C1 segment of cervical spinal cord (tissue), 14 donors: Measurements from ENCODE around the gene LINGO3.
"Not testable (repeated sequence)": the region's sequence is repeated elsewhere in the genome, so short reads cannot be mapped to it uniquely, and the experiment has no call there.

Experiments used
- DNase-seq, 14 donors: peaks; one replicate each; lab custom pipeline; 2025; lab: John Stamatoyannopoulos, UW

Gene LINGO3

DNA sequence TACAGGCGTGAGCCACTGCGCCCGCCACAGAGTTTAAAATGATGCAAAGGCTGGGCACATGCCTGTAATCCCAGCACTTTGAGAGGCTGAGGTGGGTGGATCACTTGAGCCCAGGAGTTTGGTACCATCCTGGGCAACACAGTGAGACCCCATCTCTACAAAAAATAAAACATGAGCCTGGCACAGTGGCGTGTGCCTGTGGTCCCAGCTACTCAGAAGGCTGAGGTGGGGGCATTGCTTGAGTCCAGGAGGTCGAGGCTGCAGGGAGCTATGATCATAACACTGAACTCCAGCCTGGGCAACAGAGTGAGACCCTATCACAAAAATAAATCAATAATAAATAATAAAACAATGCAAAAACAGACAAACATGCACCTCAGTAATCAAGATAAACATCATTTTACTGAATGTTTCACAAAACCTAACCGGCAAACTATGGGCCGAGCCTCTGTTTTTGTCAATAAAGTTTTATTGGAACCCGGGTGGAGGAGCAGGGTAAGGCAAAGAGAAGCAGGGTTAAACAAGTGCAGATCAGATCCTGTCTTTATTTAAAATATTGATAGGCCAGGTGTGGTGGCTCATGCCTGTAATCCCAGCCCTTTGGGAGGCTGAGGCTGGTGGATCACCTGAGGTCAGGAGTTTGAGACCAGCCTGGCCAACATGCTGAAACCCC is 24.0 kb downstream of the LINGO3 start:
- DNase-seq = no peak

DNA sequence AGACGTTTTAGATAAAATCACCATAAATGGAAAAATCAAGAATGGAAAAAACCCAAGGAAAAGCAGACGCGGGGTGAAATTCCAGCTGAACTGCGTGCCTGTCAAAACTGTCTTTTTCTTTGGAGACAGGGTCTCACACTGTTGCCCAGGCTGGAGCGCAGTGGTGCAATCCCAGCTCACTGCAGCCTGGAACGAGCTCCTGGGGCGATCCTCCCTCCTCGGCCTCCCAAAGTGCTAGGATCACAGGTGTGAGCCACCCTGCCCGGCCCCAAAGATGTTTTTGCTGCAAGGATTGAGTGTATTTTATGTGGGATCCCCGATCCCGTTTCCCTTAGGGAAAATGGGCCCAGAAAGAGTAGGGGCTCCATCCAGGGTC is 25.1 kb downstream of the LINGO3 start:
- DNase-seq = no peak

DNA sequence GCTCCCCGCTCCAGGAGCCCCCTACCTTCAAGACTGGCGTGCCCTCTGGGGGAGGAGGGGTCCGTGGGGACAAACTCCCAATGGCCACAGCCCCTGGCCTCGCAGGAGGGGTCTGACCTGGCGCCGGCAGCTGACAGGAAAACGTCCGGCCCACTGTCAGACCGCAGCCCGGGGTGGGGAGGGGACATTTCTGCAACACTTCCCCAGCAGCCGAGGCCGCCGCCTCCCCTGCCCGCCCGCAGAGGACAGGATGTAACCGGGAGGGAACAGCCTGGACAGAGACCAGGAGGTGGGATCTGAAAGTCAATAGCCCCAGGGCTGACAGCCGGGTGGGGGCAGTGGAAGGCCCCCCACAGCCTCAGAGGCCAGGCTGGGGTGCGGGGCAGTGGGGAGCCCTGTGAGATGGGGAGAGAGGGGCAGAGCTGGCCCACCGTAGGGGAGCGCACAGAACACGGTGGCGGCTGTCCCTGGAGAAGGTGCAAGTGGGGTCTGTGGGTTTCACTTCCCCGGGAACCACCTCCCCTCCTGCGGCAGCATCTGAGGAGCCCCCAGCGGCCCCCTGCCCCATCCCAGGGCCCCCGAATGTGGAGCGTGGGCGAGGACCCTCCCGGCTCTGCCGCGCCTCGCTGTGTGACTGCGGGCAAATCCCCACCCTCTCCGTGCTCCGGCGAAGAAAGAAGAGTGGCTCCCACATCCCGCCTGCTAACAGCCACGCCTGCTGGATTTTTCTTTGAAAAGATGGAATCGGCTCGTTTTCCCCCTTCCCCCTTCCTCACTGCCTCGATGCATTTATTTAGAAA is 25.7 kb downstream of the LINGO3 start, which contains the start of gene PEAK3:
Gene PEAK3 (minus strand): TSS at position 114 of the 800 bp plus-strand sequence. CDS start 1,244 bp downstream, outside the sequence.
- peak in 9 of 14 donors; percentile 13 to 70 (median 52) for DNase-seq

DNA sequence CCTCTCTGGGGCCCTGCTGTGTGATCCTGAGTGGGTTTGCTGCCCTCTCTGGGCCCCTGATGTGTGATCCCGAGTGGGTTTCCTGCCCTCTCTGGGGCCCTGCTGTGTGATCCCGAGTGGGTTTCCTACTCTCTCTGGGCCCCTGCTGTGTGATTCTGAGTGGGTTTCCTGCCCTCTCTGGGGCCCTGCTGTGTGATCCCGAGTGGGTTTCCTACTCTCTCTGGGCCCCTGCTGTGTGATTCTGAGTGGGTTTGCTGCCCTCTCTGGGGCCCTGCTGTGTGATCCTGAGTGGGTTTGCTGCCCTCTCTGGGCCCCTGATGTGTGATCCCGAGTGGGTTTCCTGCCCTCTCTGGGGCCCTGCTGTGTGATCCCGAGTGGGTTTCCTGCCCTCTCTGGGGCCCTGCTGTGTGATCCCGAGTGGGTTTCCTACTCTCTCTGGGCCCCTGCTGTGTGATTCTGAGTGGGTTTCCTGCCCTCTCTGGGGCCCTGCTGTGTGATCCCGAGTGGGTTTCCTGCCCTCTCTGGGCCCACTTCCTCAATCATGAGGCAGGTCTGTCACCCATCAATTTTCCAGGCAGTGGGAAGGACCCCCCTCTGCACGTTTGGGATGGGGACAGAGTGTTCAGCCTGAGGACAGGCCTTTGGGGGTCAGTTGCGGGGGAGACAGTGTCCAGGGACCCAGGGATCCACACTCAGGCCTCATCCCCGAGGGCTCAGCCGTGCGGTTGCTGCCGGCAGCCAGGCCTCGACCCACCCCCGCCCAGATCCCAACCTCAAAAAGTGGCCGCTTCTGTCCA is 26.5 kb downstream of the LINGO3 start:
- DNase-seq = not testable (repeated sequence)

DNA sequence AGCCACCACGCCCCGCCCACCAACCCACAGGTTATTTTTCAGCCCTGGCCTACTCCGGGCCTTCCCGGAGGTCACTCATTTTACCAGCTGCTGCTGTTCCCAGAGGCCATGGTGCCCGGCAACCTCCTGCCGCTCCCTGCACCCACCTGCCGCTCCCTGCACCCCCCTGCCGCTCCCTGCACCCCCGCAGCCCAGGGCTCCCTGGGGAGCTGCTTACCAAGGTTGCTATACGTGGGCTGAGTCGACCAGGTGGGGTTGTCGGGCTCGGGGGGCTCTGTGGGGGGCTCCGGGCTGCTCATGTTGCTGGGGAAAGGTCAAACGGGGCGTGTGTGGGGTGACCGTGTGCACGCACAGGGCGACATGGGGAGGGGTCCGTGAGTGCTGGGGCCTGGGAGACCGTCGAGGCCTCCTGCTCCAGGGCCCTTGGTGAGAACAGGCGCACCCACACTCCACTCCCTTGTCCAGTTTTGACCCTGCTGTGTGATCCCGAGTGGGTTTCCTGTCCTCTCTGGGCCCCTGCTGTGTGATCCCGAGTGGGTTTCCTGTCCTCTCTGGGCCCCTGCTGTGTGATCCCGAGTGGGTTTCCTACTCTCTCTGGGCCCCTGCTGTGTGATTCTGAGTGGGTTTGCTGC is 27.2 kb downstream of the LINGO3 start:
- no peak for DNase-seq

DNA sequence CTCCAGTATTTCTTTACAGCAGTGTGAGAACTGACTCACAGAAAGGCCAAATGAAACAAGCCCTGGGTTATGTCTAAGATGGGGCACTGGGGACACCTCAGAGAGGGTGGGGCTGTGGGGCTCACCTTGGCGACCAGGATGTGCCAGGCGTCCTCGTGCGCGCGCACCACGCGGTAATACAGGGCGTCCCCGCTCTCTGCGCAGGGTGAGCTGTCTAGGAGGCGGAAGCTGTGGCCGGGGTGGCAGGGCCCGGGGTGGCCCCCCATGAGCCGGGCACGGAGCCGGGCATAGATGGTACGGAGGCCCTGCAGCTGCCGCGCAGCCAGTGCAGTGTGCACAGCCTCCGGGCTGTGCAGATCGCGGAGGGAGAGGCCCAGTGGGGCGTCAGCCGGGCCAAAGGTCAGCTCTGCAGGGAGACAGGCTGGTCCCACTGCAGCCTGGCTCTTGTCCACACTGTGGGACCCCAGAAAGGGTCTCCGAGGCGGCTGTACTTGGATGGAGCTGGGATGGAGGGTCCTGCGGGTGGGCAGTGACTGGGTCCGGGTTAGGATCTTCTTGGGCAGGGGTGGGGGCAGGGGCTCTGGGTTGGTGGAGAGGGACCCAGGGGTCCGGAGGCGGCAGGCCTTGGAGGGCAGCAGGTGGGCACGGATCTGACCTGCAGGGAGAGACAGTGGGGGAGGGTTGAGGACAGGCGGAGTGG is 29.3 kb downstream of the LINGO3 start:
- no peak for DNase-seq

DNA sequence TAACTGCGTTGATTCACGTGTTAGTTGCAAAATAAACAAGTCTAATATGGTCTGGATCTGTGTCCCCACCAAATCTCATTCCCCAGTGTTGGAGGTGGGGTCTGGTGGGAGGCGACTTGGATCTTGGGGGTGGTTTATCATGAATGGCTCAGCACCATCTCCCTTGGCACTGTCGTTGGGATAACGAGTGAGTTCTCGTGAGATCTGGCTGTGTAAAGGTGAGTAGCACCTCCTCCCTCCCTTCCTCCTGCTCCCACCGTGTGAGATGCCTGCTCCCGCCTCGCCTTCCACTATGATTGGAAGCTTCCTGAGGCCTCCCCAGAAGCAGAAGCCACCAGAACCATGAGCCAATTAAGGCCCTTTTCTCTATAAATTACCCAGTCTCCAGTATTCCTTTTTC is 30.8 kb downstream of the LINGO3 start:
- no peak for DNase-seq

DNA sequence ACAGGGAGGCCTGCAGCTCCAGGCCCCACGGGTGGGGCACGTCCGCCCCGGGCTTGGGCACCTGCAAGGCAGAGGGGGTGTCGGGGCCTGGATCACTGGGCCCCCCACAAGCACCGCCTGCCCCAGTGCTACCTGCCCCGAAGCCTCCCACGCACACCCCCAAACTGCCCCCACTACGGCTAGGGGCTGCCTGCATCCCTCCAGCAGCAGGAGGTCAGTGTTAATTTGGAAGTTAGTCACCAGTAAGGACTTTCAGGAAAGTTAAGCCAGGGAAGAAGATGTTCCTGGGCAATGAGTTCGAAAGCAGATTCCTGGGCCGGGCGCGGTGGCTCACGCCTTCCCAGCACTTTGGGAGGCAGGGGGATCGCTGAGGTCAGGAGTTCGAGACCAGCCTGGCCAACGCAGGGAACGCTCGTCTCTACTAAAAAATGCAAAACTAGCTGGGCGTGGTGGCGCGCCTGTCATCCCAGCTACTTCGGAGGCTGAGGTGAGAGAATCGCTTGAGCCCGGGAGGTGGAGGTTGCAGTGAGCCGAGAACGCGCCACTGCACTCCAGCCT is 31.4 kb downstream of the LINGO3 start:
- no peak for DNase-seq

DNA sequence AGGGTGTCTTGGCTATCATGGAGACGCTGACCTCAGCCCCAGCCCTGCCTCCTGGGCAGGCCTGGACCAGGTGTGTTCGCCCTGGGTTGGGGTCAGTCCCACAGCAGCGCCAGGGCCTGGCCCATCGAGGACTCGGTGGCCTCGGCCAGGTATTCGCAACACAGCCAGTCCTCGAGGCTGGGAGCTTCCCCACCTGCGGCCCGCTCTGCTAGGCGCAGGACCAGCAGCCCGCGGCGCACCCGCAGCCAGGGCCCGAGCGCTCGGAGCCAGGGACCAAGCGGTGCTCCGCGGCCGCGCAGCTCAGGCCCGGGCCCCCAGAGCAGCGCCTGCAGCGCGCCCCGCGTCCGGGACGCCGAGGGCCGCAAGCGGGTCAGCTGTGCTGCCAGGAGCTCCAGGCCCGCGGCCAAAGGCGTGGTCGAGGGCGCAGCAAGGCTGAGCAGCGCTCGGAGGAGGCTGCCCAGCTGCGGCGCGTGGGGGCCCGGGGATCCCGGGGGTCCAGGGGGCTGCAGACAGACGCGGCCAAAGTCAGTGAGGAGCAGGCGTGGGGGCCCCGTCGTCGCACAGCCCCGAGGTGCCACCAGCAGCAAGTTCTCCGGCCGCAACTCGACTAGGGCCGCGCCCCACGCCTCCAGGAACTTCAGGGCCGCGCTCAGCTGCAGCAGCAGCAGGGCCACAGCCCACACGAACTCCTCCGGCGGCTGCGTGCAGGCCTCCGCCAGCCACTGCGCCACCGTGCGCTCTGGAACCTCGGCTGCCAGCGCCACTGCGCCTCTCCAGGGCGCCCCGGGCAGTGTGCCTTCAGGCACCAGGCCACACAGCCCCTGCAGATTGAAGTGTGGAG is 32.1 kb downstream of the LINGO3 start:
- no peak for DNase-seq

DNA sequence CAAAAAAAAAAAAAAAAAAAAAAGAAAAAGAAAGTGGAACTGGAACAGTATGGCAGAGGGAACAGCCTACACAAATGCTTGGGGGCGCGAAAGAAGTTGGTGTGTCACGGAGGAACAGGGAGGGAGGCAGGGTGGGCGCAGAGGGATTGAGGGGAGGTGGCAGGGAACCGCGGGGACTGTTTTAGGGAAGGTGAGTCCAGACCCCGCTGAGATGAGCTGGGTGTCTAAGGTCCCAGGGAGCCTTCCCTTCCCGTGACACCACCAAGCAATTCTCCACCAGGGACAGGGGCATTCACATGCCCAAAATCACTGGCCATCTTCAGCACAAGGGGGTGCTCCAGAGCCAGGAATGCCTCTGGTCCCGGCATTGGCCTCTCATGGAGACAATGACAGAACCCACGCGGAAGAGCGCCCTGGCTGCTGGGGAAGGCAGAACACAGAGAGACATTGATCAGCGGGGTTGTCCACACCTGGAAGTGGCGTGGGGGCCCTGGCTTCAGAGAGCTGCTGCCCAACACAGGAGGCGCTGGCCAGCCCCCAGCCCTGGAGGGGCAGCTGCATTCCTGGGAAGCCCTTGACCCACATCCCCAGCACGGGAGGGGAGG is 32.9 kb downstream of the LINGO3 start:
- peak in 9 of 14 donors; percentile 49 to 73 (median 58) for DNase-seq

DNA sequence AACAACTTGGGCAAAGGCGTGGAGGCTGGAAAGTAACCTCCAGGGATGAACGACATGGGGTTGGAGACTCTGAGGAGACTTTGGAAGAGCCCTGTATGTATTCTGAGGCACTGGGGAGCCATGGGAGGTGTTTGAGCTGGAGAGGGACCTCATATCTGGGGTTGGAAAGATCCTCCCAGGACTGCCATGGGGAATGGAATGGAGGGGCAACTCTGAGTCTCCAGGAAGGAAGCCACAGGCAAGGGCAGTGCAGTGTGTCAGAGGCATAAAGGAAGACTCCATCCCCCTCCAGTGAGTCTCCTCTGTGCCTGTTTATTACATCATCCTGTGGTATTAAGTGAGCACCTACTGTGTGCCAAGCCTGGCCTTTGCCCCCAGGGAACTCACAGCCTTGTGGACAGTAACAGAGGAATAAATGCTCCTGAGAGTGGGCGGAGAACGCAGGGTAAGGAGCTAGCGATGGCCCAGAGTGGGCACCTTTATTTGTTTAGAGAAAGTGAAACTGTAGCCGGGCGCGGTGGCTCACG is 33.7 kb downstream of the LINGO3 start:
- no peak for DNase-seq

DNA sequence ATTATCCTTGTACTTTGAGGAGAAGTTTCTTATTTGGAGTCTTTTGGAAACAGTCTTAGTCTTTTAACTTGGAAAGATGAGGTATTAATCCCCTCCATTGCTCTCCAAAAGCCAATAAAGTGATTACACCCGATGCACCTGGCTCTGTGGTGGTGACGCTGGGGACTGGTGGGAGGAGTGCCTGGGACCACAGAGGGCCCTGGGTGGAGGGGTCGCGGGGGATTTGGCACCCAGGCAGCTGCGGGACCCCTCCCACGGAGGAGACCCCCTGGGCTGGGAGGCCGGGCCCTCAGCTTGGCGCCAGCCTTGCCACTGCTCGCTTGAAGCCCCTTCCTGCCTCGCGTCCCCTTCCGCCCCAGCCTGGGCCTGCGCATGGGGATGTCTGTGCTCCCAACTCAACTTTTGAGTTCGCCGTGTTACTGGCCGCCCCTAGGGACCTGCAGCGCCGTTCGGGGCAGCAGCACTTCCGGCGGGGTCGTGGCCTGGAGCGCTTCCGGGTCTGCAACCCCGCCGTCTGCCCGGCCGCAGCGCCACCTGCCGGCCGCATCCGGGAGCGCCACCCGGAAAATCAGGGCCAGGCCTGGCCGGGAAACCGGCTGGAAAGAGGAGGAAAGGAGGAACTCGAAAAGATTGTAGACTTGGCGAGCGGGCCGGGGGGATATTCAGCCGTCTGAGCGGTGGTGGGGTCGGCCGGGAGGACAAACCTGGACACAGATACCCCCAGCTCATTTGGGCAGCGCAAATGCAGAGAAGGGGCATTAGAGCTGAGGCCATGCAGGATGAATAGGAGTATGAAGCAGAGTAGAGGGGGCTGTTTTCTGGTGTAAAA is 34.4 kb downstream of the LINGO3 start:
- DNase-seq = peak in 11 of 14 donors; percentile 21 to 80 (median 35)

DNA sequence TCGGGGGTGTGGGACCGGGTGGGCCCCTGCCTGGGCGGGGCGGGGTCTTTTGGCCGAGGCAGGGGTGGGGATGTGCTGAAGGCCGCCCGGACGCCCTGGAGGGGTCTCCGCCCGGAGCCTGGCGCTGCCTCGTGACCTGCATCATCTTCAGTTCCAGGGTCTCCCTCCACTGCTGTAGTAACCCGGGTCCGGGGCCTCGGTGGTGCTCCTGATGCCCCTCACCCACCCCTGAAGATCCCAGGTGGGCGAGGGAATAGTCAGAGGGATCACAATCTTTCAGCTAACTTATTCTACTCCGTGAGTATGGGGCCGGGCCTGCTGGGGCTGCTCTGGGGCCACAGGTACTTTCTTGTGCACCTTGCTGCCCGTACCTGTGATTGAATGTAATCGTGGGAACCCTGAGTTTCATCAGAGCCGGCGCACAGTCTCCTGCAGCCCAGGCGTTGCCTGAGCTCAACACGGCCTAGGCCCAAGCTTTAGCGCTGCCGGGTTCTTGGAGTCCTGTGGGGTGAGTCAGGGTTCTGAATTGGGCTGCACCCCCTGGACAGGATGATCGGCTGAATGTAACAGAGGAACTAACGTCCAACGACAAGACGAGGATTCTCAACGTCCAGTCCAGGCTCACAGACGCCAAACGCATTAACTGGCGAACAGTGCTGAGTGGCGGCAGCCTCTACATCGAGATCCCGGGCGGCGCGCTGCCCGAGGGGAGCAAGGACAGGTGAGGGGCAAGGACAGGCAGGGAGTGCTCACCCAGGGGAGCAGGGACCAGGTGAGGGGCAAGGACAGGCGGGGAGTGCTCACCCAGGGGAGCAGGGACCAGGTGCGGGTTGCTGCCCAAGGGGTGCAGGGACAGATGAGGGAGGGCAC is 36.5 kb downstream of the LINGO3 start:
- DNase-seq = peak in 2 of 14 donors; percentile 22 to 55

DNA sequence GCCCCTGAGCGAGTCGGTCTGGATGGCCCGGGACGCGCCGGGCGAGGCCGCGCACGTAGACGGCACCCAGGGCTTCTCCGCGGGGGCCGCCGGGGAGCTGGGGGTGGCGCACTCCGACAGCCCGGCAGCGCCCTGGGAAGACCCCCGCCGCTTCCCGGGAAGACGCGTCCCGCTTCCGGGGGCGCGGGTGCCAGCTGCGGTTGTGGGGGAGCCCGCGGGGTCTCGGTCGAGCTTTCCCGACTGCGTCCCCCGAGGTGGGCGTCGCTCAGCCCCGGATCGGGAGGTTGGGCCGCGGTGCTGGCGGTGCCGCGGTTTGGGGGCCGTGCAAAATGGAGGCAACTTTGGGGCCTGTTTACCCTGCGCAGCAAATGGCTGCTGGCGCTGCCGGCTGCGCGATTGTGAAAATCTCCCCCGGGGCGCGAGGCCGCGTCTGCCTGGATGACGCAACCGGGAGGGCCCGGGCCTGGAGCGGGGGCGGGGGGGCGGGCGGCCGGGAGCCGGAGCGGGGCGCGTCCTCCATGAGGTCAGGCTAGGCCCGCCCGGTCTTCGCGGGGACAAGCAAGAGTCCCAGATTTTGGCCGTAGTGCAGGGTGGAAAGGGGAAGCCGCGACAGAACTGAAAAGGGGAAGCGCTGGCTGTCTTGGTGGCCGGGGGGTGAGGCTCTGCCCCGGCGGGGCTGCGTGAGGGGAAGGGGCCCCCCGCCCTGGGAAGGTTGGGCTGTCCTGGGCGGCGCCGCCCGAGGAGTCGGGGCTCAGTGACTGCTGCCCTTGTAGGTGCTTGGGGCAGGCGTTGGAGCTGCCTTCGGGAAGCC is 37.3 kb downstream of the LINGO3 start:
- peak; percentile 13 to 86 (median 69) for DNase-seq

DNA sequence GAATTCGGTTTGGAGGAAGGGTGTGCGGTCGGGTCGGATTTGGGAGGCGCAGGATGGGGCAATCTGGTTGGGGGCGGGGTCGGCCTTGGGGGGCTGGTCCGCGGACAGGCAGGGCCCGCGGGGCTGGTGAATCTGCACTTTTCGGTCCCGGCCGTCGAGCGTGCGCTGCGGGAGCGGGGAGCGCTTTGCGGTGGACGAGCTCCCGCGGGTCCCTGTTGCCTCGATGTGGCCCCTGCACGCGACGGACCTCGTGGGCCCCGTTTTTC is 37.9 kb downstream of the LINGO3 start:
- DNase-seq = peak in 1 of 14 donors; percentile 57
